Measurements from ENCODE around the gene RPL15. TPM values are rescaled to one million over a fixed set of nuclear protein-coding genes. Genes with fewer than 3 reads are reported as not detected.

RPL15 gene
- total and polyA plus RNA-seq, 10 of the 15 experiments (the other 5 are each of a cell fraction or from before 2014, with no cell fraction given) = 2,885 to 10,761 (median 4,017) TPM

- CTCF ChIA-PET = no interaction called here
- no peaks in the 10 kb centered on the region for H3K9me3 ChIP-seq (replicated peaks; ENCODE audit: control insufficient read depth, insufficient read depth, low read length)
- SMC1A ChIA-PET (ENCODE audit: uncharacterized antibody, unreplicated experiment) = no interaction called here
- H3K27me3 ChIP-seq (replicated peaks in 1 of 2; ENCODE audit: control insufficient read depth in 2 of 2, insufficient read depth in 2 of 2, low read length in 1 of 2) = peaks cover 0 to 3% of the 10 kb centered on the region in 2 experiments; a peak in 1 of 4 replicates
- no peak for ATAC-seq
- no peak overlapping the region for H3K9ac ChIP-seq (ENCODE audit: control insufficient read depth, insufficient read depth, low read length)
- FAIRE-seq = no peak
- no peak for DNase-seq (ENCODE audit: low read depth, low spot score)
- in situ Hi-C loops (cut with MboI) (loop anchor here (25.0 kb wide), 1 partner anchor 1845 kb away; the partner anchor contains the start of genes NGLY1 and OXSM), intact Hi-C loops (cut with micrococcal nuclease; ENCODE audit: unreplicated experiment) (loop anchor here (10.0 kb wide), 1 partner anchor 288 kb away; no protein-coding TSS in a partner anchor)
- H2AFZ ChIP-seq (ENCODE audit: control insufficient read depth, low read depth, low read length) = no peak overlapping the region
- POLR2A ChIA-PET = no interaction called here
- RAD21 ChIA-PET (ENCODE audit: unreplicated experiment) = no interaction called here
- no peaks in the 10 kb centered on the region for H3K36me3 ChIP-seq (ENCODE audit: control insufficient read depth in 2 of 2, insufficient read depth in 2 of 2, low read length in 1 of 2)
- no peak overlapping the region for H3K4me2 ChIP-seq (ENCODE audit: control insufficient read depth, insufficient read depth)
- no peak overlapping the region for H3K4me3 ChIP-seq
- WGBS (ENCODE audit: insufficient coverage, insufficient replicate concordance, low lambda C conversion rate, missing lambda C conversion rate) = 81% methylated on average over 11 of the region's 11 CpGs
- H4K20me1 ChIP-seq (ENCODE audit: control insufficient read depth, insufficient read depth) = no peaks in the 10 kb centered on the region
- no peak overlapping the region for H3K27ac ChIP-seq (ENCODE audit: control insufficient read depth, insufficient read depth)
- H3K79me2 ChIP-seq (ENCODE audit: control insufficient read depth, insufficient read depth, low read length) = peaks cover 13% of the 10 kb centered on the region
- H3K4me1 ChIP-seq (ENCODE audit: control insufficient read depth, insufficient read depth, low read length) = 0 out of 2 replicates have a peak, but pooled peaks cover 3% of the 10 kb centered on the region
- no TSS peak for BruUV-seq (replicated peaks)
- TF ChIP-seq STAT3 (IDR thresholded peaks at IDR 0.05; ENCODE audit: low read depth, low read length) (no peak), BACH1 (IDR thresholded peaks at IDR 0.05; ENCODE audit: borderline replicate concordance) (no peak), SIX5 (IDR thresholded peaks at IDR 0.05; ENCODE audit: low read depth, low read length, severe bottlenecking) (no peak), NR2F1 (conservative IDR thresholded peaks at IDR 0.05) (no peak), NFYA (IDR thresholded peaks at IDR 0.05; ENCODE audit: borderline replicate concordance, low read depth, low read length) (no peak), CHD2 (IDR thresholded peaks at IDR 0.05; ENCODE audit: borderline replicate concordance, low read depth, low read length) (no peak), SPI1 (IDR thresholded peaks at IDR 0.05; ENCODE audit: borderline replicate concordance, insufficient read depth, low read depth, low read length) (no peak), ZNF207 (IDR thresholded peaks at IDR 0.05; ENCODE audit: borderline replicate concordance) (no peak), MLLT1 (IDR thresholded peaks at IDR 0.05) (no peak), SMARCA5 (IDR thresholded peaks at IDR 0.05) (no peak), CBX5 (IDR thresholded peaks at IDR 0.05; ENCODE audit: low read depth) (no peak), POLR2A (IDR thresholded peaks at IDR 0.05; ENCODE audit: low read depth, low read length) (no peak), CEBPB (IDR thresholded peaks at IDR 0.05; ENCODE audit: borderline replicate concordance in 1 of 2, low read depth in 2 of 2, low read length in 2 of 2) (no peak), CHD1 (IDR thresholded peaks at IDR 0.05; ENCODE audit: low read depth, low read length) (no peak)
- TF ChIP-seq, protein P1, sequence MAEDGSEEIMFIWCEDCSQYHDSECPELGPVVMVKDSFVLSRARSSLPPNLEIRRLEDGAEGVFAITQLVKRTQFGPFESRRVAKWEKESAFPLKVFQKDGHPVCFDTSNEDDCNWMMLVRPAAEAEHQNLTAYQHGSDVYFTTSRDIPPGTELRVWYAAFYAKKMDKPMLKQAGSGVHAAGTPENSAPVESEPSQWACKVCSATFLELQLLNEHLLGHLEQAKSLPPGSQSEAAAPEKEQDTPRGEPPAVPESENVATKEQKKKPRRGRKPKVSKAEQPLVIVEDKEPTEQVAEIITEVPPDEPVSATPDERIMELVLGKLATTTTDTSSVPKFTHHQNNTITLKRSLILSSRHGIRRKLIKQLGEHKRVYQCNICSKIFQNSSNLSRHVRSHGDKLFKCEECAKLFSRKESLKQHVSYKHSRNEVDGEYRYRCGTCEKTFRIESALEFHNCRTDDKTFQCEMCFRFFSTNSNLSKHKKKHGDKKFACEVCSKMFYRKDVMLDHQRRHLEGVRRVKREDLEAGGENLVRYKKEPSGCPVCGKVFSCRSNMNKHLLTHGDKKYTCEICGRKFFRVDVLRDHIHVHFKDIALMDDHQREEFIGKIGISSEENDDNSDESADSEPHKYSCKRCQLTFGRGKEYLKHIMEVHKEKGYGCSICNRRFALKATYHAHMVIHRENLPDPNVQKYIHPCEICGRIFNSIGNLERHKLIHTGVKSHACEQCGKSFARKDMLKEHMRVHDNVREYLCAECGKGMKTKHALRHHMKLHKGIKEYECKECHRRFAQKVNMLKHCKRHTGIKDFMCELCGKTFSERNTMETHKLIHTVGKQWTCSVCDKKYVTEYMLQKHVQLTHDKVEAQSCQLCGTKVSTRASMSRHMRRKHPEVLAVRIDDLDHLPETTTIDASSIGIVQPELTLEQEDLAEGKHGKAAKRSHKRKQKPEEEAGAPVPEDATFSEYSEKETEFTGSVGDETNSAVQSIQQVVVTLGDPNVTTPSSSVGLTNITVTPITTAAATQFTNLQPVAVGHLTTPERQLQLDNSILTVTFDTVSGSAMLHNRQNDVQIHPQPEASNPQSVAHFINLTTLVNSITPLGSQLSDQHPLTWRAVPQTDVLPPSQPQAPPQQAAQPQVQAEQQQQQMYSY (CRISPR knock-in tag; IDR thresholded peaks at IDR 0.05) = no peak
- TF ChIP-seq, protein P2, sequence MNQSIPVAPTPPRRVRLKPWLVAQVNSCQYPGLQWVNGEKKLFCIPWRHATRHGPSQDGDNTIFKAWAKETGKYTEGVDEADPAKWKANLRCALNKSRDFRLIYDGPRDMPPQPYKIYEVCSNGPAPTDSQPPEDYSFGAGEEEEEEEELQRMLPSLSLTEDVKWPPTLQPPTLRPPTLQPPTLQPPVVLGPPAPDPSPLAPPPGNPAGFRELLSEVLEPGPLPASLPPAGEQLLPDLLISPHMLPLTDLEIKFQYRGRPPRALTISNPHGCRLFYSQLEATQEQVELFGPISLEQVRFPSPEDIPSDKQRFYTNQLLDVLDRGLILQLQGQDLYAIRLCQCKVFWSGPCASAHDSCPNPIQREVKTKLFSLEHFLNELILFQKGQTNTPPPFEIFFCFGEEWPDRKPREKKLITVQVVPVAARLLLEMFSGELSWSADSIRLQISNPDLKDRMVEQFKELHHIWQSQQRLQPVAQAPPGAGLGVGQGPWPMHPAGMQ (IDR thresholded peaks at IDR 0.05; ENCODE audit: borderline replicate concordance) = no peak
Measured at GRCh38 chr3:23942546-23942945, 25.6 kb downstream of the RPL15 start.
